Testis (tissue), 3 donors: Measurements from ENCODE around the gene SMAD1. TPM values are rescaled to one million over a fixed set of nuclear protein-coding genes. Genes with fewer than 3 reads are reported as not detected.

Source experiments
- DNase-seq: peaks from one replicate; pipeline ENCODE4 v3.0.0-alpha.2; 2019
- H3K27ac ChIP-seq, 2 donors: fragments of 200-600 bp; sonication (generic); one replicate each; pipeline ENCODE4 v1.5.1; 2019
- H3K27me3 ChIP-seq: fragments of 200-600 bp; sonication (generic); one replicate; pipeline ENCODE4 v1.5.1; 2019
- H3K36me3 ChIP-seq: fragments of 200-600 bp; sonication (generic); one replicate; pipeline ENCODE4 v1.5.1; 2017; ENCODE audit warnings: low read depth; ENCODE audit errors: missing control alignments
- H3K4me1 ChIP-seq: fragments of 200-600 bp; sonication (generic); one replicate; pipeline ENCODE4 v1.5.1; 2019
- H3K4me3 ChIP-seq, 2 donors: fragments of 200-600 bp; sonication (generic); one replicate each; pipeline ENCODE4 v1.5.1; 2017 to 2019
- H3K9me3 ChIP-seq: fragments of 200-600 bp; sonication (generic); one replicate; pipeline ENCODE4 v1.5.1; 2017
- CTCF ChIP-seq, 3 experiments: fragments of 450-650 bp in 2 of 3; fragments of 200-600 bp in 1 of 3; sonication (generic) in 1 of 3; IDR thresholded peaks; one replicate each; pipeline ENCODE4 v1.5.1; 2016 to 2019; ENCODE audit warnings: antibody characterized with exemption in 3 of 3, mild to moderate bottlenecking in 2 of 3, moderate library complexity in 1 of 3
- POLR2A ChIP-seq: fragments of 450-650 bp; IDR thresholded peaks from one replicate; pipeline ENCODE4 v1.6.1; 2017; ENCODE audit warnings: antibody characterized with exemption, mild to moderate bottlenecking, moderate library complexity
- WGBS, 2 donors: methylation state at CpG; one replicate each; pipeline ENCODE4 v1.1.5; 2018; 5-methylcytosine and 5-hydroxymethylcytosine counted together
- intact Hi-C: fragments of 100-400 bp; cut with DNase I; formaldehyde crosslinking; loops from one replicate; pipeline ENCODE4 v1.15.1; 2023; ENCODE audit warnings: low total_unique reads
- polyA plus RNA-seq: library from polyadenylated mRNA; stranded (reverse); fragments of 350-450 nt; fragmentation: Illumina TruSeq; extraction: RNeasy Lipid Tissue Mini Kit (QIAGEN cat#74804); gene quantifications from one replicate; pipeline ENCODE4 v1.2.3, GENCODE V29; 2014; ENCODE audit warnings: low read depth, low replicate concordance; ENCODE audit not compliant: insufficient read depth
- total RNA-seq, 2 donors: library from RNA; depleted of rRNA; stranded (reverse); fragments of >200 nt; gene quantifications; one replicate each; pipeline ENCODE4 v1.2.3, GENCODE V29; 2016

SMAD1 gene
- total and polyA plus RNA-seq, 3 donors from 2014 or later: 29.6 to 37.6 (median 30.1) TPM

GRCh38 chr4:145563293-145563985 lies 81.8 kb downstream of the SMAD1 start:
- intact Hi-C loops: no loop called here
- no peak for DNase-seq
- Histone ChIP-seq H3K4me3 (no peak overlapping the region), H3K4me1 (no peaks in the 10 kb centered on the region), H3K9me3 (no peaks in the 10 kb centered on the region), H3K27ac (no peak overlapping the region), H3K36me3 (no peaks in the 10 kb centered on the region), H3K27me3 (no peaks in the 10 kb centered on the region)
- no peak for TF ChIP-seq POLR2A
- TF ChIP-seq CTCF (IDR thresholded peaks at IDR 0.05): no peak
- 71 to 83% methylated on average over 7 of the region's 7 CpGs for WGBS, 2 donors

GRCh38 chr4:145564540-145564939 lies 82.9 kb downstream of the SMAD1 start:
- TF ChIP-seq CTCF (IDR thresholded peaks at IDR 0.05): no peak
- no peak for TF ChIP-seq POLR2A
- H3K4me3 ChIP-seq: no peak overlapping the region
- no peaks in the 10 kb centered on the region for H3K36me3 ChIP-seq
- no peak overlapping the region for H3K27ac ChIP-seq
- DNase-seq: no peak
- no peaks in the 10 kb centered on the region for H3K27me3 ChIP-seq
- intact Hi-C loops: no loop called here
- WGBS, 2 donors: 79 to 86% methylated on average over 2 of the region's 2 CpGs
- no peaks in the 10 kb centered on the region for H3K4me1 ChIP-seq
- H3K9me3 ChIP-seq: no peaks in the 10 kb centered on the region

- TF ChIP-seq POLR2A: no peak
- TF ChIP-seq CTCF (IDR thresholded peaks at IDR 0.05): no peak
- Histone ChIP-seq H3K36me3 (no peaks in the 10 kb centered on the region), H3K9me3 (no peaks in the 10 kb centered on the region), H3K27me3 (no peaks in the 10 kb centered on the region), H3K4me1 (no peaks in the 10 kb centered on the region), H3K27ac (no peak overlapping the region), H3K4me3 (no peak overlapping the region)
- intact Hi-C loops: no loop called here
- DNase-seq: no peak
- 63 to 80% methylated on average over 1 of the region's 1 CpG for WGBS, 2 donors
These were observed 83.7 kb downstream of the SMAD1 start for GRCh38 chr4:145565328-145565727.

- no peaks in the 10 kb centered on the region for H3K36me3 ChIP-seq
- H3K9me3 ChIP-seq: no peaks in the 10 kb centered on the region
- no peak for DNase-seq
- H3K27me3 ChIP-seq: no peaks in the 10 kb centered on the region
- 95 to 100% methylated on average over 5 of the region's 5 CpGs for WGBS, 2 donors
- intact Hi-C loops: no loop called here
- TF ChIP-seq CTCF (IDR thresholded peaks at IDR 0.05) (no peak), POLR2A (no peak)
- no peaks in the 10 kb centered on the region for H3K4me1 ChIP-seq
- no peak overlapping the region for H3K27ac ChIP-seq
- no peak overlapping the region for H3K4me3 ChIP-seq
These were observed 84.5 kb downstream of the SMAD1 start for GRCh38 chr4:145566086-145566708.

GRCh38 chr4:145566768-145567167 lies 85.1 kb downstream of the SMAD1 start:
- H3K4me3 ChIP-seq: no peak overlapping the region
- no peaks in the 10 kb centered on the region for H3K36me3 ChIP-seq
- no peak for TF ChIP-seq POLR2A
- no peak for TF ChIP-seq CTCF (IDR thresholded peaks at IDR 0.05)
- H3K9me3 ChIP-seq: no peaks in the 10 kb centered on the region
- H3K4me1 ChIP-seq: no peaks in the 10 kb centered on the region
- 85 to 89% methylated on average over 5 of the region's 5 CpGs for WGBS, 2 donors
- intact Hi-C loops: no loop called here
- DNase-seq: no peak
- no peak overlapping the region for H3K27ac ChIP-seq
- H3K27me3 ChIP-seq: no peaks in the 10 kb centered on the region
